Iris pigment epithelial cell (primary cell): Measurements from ENCODE around the gene COL4A1.

Experiments used
- DNase-seq: peaks from one replicate; pipeline ENCODE4 v3.0.0-alpha.2; 2011; ENCODE audit warnings: low read depth

The COL4A1 gene

GRCh38 chr13:110220471-110220870 lies 86.5 kb downstream of the COL4A1 start:
- no peak for DNase-seq

- no peak for DNase-seq
Observed at GRCh38 chr13:110218581-110219201, 88.3 kb downstream of the COL4A1 start.

GRCh38 chr13:110217811-110218210 lies 89.1 kb downstream of the COL4A1 start:
- no peak for DNase-seq

- no peak for DNase-seq
Observed at GRCh38 chr13:110217085-110217484, 89.9 kb downstream of the COL4A1 start.

GRCh38 chr13:110216398-110217041 lies 90.4 kb downstream of the COL4A1 start:
- peak; percentile 91 for DNase-seq

- no peak for DNase-seq
Observed at GRCh38 chr13:110216006-110216397, 91.0 kb downstream of the COL4A1 start.

- peak; percentile 64 for DNase-seq
Observed at GRCh38 chr13:110215606-110216005, 91.4 kb downstream of the COL4A1 start.

- DNase-seq = peak; percentile 74
Observed at GRCh38 chr13:110214637-110215036, 92.3 kb downstream of the COL4A1 start.

GRCh38 chr13:110213461-110214074 lies 93.4 kb downstream of the COL4A1 start:
- no peak for DNase-seq

GRCh38 chr13:110212529-110212928 lies 94.4 kb downstream of the COL4A1 start:
- no peak for DNase-seq

- no peak for DNase-seq
Observed at GRCh38 chr13:110211735-110212134, 95.2 kb downstream of the COL4A1 start.

- no peak for DNase-seq
Observed at GRCh38 chr13:110211046-110211445, 95.9 kb downstream of the COL4A1 start.

- no peak for DNase-seq
Observed at GRCh38 chr13:110210604-110210985, 96.4 kb downstream of the COL4A1 start.

- DNase-seq = no peak
Observed at GRCh38 chr13:110209950-110210603, 96.9 kb downstream of the COL4A1 start.

- DNase-seq = no peak
Observed at GRCh38 chr13:110208116-110208515, 98.8 kb downstream of the COL4A1 start.

- DNase-seq = no peak
Observed at GRCh38 chr13:110206996-110207395, 100.0 kb downstream of the COL4A1 start.

GRCh38 chr13:110206185-110206584 lies 100.8 kb downstream of the COL4A1 start:
- no peak for DNase-seq

GRCh38 chr13:110201114-110201513 lies 105.8 kb downstream of the COL4A1 start:
- no peak for DNase-seq

- no peak for DNase-seq
Observed at GRCh38 chr13:110200276-110200870, 106.6 kb downstream of the COL4A1 start.

- no peak for DNase-seq
Observed at GRCh38 chr13:110199046-110199831, 107.7 kb downstream of the COL4A1 start.

GRCh38 chr13:110197471-110197870 lies 109.5 kb downstream of the COL4A1 start:
- DNase-seq = no peak

- peak; percentile 83 for DNase-seq
Observed at GRCh38 chr13:110197026-110197425, 109.9 kb downstream of the COL4A1 start.
